ENCODE data around the gene QSOX1.

DNA sequence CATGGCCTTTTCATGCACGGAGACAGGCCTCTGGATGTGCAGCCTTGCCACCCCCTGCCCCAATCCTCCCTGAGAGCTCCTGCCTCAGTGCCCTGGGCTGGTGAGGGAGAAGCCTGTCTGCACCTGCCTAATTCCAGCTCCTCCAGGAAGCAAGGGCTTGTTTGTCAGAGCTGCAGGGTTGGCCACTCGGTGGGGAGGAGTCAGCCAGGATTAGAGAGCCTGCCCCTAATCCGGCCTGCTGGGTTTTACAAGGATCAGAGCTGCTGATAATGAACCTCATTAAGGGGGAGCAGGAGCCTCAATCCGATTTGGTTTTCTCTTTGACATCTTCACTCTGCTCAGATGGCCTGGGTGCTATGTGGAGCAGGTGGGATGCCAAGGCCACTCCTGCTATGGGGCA, 43.5 kb downstream of the QSOX1 start:
- no peak for TF ChIP-seq EZH2 (IDR thresholded peaks at IDR 0.05; ENCODE audit: borderline replicate concordance, low read length)
- TF ChIP-seq, protein P1, sequence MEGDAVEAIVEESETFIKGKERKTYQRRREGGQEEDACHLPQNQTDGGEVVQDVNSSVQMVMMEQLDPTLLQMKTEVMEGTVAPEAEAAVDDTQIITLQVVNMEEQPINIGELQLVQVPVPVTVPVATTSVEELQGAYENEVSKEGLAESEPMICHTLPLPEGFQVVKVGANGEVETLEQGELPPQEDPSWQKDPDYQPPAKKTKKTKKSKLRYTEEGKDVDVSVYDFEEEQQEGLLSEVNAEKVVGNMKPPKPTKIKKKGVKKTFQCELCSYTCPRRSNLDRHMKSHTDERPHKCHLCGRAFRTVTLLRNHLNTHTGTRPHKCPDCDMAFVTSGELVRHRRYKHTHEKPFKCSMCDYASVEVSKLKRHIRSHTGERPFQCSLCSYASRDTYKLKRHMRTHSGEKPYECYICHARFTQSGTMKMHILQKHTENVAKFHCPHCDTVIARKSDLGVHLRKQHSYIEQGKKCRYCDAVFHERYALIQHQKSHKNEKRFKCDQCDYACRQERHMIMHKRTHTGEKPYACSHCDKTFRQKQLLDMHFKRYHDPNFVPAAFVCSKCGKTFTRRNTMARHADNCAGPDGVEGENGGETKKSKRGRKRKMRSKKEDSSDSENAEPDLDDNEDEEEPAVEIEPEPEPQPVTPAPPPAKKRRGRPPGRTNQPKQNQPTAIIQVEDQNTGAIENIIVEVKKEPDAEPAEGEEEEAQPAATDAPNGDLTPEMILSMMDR (IDR thresholded peaks at IDR 0.05; ENCODE audit: low read length): no peak

All from OCI-LY1 (cell line).